DMS79 (cell line): ENCODE data around the gene ATP5MC2.
A peak's percentile ranks its signal among the peaks of the same experiment; 100 is the strongest.
"Not testable (repeated sequence)": the region's sequence is repeated elsewhere in the genome, so short reads cannot be mapped to it uniquely, and the experiment has no call there.

Experiments
- DNase-seq: peaks from one replicate; lab custom pipeline; 2025; lab: John Stamatoyannopoulos, UW

Gene ATP5MC2

GRCh38 chr12:53675701-53676607, at the start of gene ATP5MC2:
Gene ATP5MC2, minus strand, starts transcription at chr12:53676083. Its CDS starts 3,469 bp downstream, at chr12:53672614.
- DNase-seq, result peak; percentile 89

- no peak for DNase-seq
Observed at GRCh38 chr12:53722450-53723041, 46.7 kb upstream of the ATP5MC2 start.

- DNase-seq, result no peak
Observed at GRCh38 chr12:53720946-53721345, 45.1 kb upstream of the ATP5MC2 start.

GRCh38 chr12:53719649-53720048, 43.8 kb upstream of the ATP5MC2 start:
- no peak for DNase-seq

- not testable (repeated sequence) for DNase-seq
Observed at GRCh38 chr12:53718567-53718966, 42.7 kb upstream of the ATP5MC2 start.

GRCh38 chr12:53717319-53717718, 41.4 kb upstream of the ATP5MC2 start:
- no peak for DNase-seq

GRCh38 chr12:53714004-53714403, 38.1 kb upstream of the ATP5MC2 start:
- DNase-seq, result no peak

GRCh38 chr12:53713516-53713915, 37.6 kb upstream of the ATP5MC2 start:
- DNase-seq, result no peak

- DNase-seq, result no peak
Observed at GRCh38 chr12:53712059-53712643, 36.3 kb upstream of the ATP5MC2 start.

GRCh38 chr12:53710091-53710490, 34.2 kb upstream of the ATP5MC2 start:
- DNase-seq, result no peak

- DNase-seq, result no peak
Observed at GRCh38 chr12:53709671-53710070, 33.8 kb upstream of the ATP5MC2 start.

GRCh38 chr12:53706080-53706479, 30.2 kb upstream of the ATP5MC2 start:
- DNase-seq, result no peak

GRCh38 chr12:53703756-53704155, 27.9 kb upstream of the ATP5MC2 start:
- DNase-seq, result no peak

- DNase-seq, result peak; percentile 9
Observed at GRCh38 chr12:53701518-53702264, 25.8 kb upstream of the ATP5MC2 start.

GRCh38 chr12:53700567-53700966, 24.7 kb upstream of the ATP5MC2 start:
- peak; percentile 66 for DNase-seq

- DNase-seq, result no peak
Observed at GRCh38 chr12:53699678-53700025, 23.8 kb upstream of the ATP5MC2 start.

GRCh38 chr12:53698948-53699677, 23.2 kb upstream of the ATP5MC2 start:
- no peak for DNase-seq

- no peak for DNase-seq
Observed at GRCh38 chr12:53696655-53697331, 20.9 kb upstream of the ATP5MC2 start.

GRCh38 chr12:53696285-53696654, 20.4 kb upstream of the ATP5MC2 start:
- peak; percentile 86 for DNase-seq

- DNase-seq, result no peak
Observed at GRCh38 chr12:53695152-53696145, 19.6 kb upstream of the ATP5MC2 start.
